Suprapubic skin (tissue), 4 donors: Measurements from ENCODE around the gene IFI6.

Experiments used
- EP300 ChIP-seq: sonication (generic); formaldehyde crosslinking; IDR thresholded peaks from one replicate; pipeline ENCODE4 v1.6.1; 2017; ENCODE audit warnings: antibody characterized with exemption
- POLR2A ChIP-seq, 2 donors: fragments of 450-650 bp; IDR thresholded peaks; one replicate each; pipeline ENCODE4 v1.6.1; 2017; ENCODE audit warnings: antibody characterized with exemption in 2 of 2, mild to moderate bottlenecking in 2 of 2, moderate library complexity in 2 of 2
- POLR2AphosphoS5 ChIP-seq, 3 donors: sonication (generic); formaldehyde crosslinking; IDR thresholded peaks; one replicate each; pipeline ENCODE4 v1.6.1; 2017; ENCODE audit warnings: antibody characterized with exemption in 3 of 3
- TF ChIP-seq, protein P1 (sequence below), 2 donors: fragments of 200-600 bp in 1 of 2; fragments of 450-650 bp in 1 of 2; sonication (generic) in 1 of 2; IDR thresholded peaks; one replicate each; pipeline ENCODE4 v1.5.1; 2016 to 2019; ENCODE audit warnings: antibody characterized with exemption in 2 of 2, mild to moderate bottlenecking in 1 of 2, moderate library complexity in 1 of 2

DNA sequence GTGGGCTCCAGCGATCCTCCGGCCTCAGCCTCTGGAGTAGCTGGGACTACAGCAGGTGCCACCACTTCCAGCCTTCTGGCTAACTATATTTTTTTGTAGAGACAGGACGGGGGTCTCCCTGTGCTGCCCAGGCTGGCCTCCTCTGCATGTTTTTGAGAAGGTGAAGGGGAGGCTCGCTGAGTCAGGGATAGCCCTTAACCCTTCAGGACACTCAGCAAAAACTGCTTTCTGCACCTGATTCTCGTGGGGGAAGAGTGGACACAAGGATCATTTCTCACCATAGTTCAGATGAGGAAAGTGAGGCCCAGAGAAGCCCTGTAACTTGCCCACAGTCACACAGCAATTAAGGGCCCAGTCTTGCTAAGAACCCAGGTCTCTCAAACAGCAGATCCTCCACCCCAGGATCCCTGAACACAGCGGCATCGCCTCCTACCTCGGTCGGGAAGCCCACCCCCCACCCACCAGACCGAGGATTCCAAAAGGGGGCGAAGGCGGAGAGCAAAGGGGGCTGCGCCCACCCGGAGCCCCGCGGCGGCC lies 38.3 kb downstream of the IFI6 start:
- TF ChIP-seq, protein P1, sequence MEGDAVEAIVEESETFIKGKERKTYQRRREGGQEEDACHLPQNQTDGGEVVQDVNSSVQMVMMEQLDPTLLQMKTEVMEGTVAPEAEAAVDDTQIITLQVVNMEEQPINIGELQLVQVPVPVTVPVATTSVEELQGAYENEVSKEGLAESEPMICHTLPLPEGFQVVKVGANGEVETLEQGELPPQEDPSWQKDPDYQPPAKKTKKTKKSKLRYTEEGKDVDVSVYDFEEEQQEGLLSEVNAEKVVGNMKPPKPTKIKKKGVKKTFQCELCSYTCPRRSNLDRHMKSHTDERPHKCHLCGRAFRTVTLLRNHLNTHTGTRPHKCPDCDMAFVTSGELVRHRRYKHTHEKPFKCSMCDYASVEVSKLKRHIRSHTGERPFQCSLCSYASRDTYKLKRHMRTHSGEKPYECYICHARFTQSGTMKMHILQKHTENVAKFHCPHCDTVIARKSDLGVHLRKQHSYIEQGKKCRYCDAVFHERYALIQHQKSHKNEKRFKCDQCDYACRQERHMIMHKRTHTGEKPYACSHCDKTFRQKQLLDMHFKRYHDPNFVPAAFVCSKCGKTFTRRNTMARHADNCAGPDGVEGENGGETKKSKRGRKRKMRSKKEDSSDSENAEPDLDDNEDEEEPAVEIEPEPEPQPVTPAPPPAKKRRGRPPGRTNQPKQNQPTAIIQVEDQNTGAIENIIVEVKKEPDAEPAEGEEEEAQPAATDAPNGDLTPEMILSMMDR (IDR thresholded peaks at IDR 0.05) = no peak
- TF ChIP-seq POLR2AphosphoS5 (IDR thresholded peaks at IDR 0.05) (no peak), POLR2A (IDR thresholded peaks at IDR 0.05) (no peak), EP300 (no peak)
